NT2/D1 (cell line): Measurements from ENCODE around the gene AKT2.

ENCODE experiments used
- SUZ12 ChIP-seq: IDR thresholded peaks from 2 replicates; pipeline ENCODE4 v1.6.1; 2011; ENCODE audit not compliant: insufficient read length, insufficient read depth; ENCODE audit errors: extremely low read depth
- YY1 ChIP-seq: IDR thresholded peaks from 2 replicates; pipeline ENCODE4 v1.6.1; 2011; ENCODE audit not compliant: insufficient read length, insufficient read depth
- ZNF274 ChIP-seq: IDR thresholded peaks from 2 replicates; pipeline ENCODE4 v1.6.1; 2011; ENCODE audit warnings: mild to moderate bottlenecking, low read depth, low read length

DNA sequence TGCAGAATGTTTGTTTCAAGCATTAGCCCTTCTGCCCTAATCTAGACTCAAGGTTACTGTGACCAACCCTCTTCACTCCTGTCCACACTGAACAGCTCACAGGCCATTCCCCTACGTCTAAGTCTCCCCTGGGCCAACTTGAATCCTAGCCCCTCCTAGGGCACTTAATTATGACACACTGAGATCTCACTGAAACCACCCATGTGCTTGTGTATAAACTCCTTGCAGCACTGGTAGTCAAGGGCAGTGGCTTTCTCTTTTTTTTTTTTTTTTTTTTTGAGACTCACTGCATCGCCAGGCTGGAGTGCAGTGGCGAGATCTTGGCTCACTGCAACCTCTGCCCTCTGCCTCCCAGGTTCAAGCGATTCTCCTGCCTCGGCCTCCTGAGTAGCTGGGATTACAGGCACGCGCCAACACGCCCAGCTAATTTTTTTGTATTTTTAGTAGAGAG is 1.9 kb upstream of the AKT2 start:
- TF ChIP-seq ZNF274 = no peak
- TF ChIP-seq YY1 = no peak
- TF ChIP-seq SUZ12 = no peak
